HuH-7 (cell line): ENCODE measurements around the gene KRT32.
"Not testable (repeated sequence)": the region's sequence is repeated elsewhere in the genome, so short reads cannot be mapped to it uniquely, and the experiment has no call there.

Source experiments
- DNase-seq: peaks from one replicate; pipeline ENCODE4 v3.0.0; 2011; ENCODE audit warnings: low spot score

The KRT32 gene

DNA sequence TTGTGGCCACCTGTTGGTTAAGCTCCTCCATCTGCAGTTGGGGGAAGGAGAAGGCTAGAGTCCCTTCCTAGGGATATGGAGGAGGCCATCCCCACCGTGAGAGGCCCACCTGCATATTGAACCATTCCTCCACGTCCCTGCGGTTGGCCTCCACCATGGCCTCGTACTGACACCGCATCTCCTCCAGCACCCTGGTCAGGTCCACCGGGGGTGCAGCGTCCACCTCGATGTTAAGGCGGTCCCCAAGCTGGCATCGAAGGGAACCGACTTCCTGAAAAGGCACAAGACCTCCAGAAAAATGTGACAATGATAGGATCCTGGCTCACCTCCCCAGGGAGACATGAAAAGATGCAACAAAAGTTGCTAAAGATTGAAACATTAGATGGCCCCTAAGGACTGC, 3.0 kb downstream of the KRT32 start:
- no peak for DNase-seq

DNA sequence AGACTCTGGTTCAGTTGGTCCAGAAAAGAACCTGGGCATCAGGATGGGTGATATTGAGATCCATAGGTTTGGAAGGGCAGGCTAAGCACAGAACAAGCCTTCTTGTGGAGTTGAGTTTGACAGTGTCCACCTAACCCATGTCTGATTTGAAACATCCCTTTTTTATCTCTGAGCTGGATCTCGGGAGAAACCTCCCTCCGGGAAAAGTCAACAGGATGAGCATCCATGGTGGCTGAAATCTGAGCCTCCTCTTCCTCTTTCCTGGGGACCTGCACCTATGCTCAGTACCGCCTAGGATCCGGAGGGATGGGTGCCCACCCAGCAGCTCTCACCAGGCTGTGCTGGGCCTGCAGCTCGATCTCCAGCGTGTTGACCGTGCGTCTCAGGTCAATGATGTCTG, 3.4 kb downstream of the KRT32 start:
- DNase-seq, result no peak

DNA sequence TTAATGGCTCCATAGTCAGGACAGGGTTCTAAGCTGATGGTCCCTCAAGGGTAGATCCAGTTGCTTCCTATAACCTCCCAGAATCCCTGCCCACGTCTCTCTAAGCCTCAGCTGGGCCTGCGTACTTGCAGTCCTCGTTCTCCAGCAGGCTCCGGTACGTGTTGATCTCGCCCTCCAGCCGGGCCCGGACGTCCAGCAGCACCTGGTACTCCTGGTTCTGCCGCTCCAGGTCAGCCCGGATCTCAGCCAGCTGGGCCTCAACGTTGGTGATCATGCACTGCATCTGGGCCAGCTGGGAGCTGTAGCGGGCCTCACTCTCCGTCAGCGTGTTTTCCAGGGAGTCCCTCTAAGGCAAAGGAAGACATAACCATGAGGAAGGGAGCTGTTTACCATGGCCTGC, 4.5 kb downstream of the KRT32 start:
- no peak for DNase-seq

DNA sequence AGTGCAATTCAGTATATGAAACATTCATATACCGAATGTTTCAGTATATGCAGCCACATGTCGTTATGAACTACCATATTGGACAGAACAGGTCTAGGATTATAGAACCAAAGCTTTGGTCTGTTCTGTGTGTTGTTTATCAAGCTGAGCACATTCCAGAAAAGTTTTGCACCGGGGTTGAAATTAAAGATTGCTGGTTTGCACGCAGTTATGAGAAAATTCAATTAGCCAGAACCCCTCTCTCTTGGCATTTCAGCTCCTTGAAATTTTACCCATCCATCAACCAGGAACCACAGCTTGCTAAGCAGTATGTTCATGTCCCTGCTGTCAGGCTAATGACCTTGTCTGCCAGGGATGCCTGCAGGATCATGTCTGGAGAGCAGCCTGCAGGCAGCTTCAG, 9.5 kb downstream of the KRT32 start:
- DNase-seq, result no peak

DNA sequence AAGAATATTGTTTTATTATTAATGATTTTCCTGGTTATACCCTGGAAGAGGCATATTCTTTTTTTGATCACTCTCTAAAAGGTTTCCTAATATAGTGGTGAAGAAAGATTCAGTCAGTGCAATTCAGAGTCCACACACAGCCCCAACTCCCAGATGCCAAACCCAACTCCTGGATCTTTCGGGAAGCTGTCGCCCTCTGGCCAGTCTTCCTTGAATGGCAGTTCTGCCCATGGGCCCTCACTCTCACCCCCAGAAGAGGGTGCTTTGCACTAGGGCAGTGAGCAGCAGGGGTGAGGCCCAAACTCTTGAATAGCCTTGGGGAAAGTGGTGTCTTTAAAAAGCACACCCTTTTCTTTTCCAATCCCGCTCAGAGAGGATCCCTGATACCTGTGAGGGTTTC, 11.0 kb downstream of the KRT32 start:
- no peak for DNase-seq

DNA sequence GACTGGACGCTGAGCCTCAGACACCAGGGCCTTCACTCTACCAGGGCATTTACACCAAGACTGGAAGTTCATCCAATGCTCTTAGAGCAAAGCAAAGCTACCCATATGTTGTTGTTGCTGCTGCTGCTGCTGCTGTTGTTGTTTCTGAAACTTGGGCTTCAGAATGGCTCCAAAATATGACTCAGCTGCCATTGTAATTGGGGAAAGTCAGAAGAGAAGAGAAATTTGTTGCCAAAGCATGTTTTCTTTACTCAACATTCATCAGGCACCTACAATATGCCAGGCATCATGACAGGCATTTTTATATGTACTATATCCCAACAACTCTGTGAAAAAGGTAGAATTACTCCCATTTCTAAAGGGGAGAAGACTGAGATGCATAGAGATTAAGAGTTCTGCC, 11.9 kb downstream of the KRT32 start:
- no peak for DNase-seq

DNA sequence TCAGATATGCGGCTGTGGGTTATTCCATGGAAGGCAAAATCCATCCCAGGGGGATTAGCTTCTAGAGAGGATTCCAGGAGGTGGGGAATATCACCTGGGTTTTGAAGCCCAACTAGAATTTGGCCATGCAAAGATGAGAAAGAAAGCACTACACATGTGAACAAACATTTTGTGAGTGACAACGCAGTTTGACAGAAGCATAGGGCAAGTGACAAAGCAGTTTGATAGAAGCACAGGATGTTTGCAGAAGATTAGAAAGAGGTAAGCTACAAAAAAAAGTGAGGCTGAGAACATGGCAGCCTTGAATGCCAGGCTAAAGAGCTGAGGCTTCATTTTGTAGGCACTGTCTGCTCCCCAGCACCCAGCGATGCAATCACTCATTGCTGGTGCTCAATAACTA, 14.1 kb downstream of the KRT32 start:
- DNase-seq, result no peak

DNA sequence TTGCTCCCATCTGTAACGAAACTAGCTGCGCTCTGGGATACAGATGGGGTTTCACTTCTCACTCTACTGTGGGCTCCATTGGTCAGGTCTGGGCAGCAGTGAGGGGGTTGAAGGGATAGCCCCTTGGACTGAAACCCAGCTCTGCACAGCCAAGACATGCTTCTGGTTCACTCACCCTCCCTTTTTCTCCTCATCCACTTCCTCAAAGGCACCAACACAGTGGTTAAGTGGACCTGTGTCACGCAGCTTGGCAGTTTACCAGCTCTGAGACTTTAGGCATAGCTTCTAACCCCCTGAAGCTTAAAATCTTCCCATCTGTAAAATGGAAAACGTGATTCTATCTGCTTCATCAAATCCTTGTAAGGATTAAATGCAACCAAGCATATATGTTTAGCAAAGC, 14.9 kb downstream of the KRT32 start:
- DNase-seq, result no peak

DNA sequence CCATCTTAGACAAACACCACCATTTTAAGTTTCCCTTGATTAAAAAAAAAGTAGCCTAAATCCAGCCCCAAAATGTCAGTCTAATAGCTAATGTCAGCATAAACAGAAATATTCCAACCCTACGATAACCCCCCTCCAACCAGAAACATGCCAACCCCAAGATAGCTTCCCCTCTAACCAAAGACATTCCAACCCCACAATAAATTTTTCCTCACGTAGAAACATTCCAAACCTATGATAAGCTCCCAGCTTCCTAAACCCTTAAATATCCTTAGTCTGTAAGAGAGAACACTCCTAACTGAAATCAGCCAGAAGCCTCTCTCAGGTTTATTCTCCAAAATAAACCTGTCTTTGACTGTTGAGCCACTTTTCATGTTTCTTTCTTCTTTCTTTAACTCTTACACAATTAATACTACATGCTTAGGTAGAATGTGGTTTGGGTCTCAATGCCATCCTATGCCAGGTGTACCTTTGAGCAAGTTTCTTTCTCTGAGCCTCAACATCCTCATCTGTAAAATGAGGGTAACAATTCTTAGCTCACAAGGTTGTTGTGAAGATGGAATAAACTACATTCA, 15.9 kb downstream of the KRT32 start:
- DNase-seq, result no peak

DNA sequence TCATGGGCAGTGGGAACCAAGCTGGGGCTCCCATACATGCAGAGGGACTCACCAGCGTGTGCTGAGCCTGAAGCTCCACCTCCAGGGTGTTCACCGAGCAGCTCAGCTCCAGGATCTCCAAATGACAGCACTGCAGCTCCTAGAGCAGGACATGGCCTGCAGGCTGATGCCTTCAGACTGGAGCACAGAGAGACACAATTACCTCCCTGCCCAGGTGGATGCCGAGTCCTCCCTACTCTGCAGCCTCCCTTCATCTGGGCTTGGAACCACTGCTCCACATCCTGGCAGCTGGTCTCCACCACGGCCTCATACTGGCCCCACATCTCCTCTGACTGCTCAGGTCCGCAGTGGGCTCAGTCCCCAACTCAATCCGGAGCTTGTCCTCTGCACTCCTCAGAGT, 18.2 kb downstream of the KRT32 start:
- no peak for DNase-seq

DNA sequence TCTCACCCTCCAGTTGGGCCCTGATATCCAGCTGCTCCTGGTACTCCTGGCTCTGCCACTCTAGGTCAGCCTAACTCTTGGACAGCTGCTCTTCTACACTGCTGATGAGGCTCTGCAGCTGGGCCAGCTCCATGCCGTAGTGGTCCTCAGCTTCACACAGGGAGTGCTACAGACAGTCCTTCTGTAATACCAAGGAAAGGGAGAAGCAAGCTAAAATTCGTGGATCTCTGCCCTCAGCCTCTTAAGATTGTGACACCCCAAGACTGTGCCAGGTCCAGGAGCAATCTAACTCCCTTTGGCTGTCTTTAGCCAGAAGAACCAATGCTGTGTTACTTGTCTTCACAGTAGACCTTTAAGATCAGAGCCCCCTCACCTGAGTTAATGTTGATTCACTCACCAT, 18.7 kb downstream of the KRT32 start:
- DNase-seq, result no peak

DNA sequence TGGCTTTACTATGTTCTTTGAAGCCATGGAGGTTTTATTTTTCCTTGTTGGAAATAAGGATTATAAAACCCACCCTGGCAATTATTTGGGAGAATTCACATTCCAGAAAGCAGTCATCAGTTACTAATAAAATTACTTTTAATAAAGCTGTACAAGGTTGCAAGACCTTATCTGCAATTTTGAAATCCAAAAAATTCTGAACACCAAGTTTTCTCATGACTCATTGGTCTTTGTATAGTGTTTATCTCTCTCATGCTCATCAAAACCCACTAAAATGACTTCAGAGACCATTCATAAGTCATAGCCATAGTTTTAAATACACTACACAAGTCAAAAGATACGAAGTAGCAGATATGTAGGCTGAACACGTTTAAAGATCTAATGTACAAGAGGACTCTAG, 20.4 kb downstream of the KRT32 start:
- no peak for DNase-seq

DNA sequence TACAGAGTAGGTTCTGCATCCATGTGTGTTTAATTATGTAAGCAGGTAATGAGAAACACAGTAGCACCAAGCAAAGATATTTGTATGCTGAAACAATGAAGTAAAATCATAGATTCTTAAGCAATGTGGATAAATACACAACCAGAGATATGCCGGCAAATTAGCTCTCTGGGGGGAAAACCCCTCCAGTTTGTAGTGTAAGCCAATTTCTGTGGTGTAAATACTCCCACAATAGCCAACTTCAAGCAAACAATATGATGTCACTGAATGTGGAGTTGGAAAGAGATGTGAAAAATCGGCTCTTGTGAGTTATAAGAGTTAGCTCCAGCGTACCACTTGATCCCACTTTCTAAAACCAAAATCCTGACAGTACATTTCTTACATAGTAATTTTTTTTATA, 22.5 kb downstream of the KRT32 start:
- no peak for DNase-seq

DNA sequence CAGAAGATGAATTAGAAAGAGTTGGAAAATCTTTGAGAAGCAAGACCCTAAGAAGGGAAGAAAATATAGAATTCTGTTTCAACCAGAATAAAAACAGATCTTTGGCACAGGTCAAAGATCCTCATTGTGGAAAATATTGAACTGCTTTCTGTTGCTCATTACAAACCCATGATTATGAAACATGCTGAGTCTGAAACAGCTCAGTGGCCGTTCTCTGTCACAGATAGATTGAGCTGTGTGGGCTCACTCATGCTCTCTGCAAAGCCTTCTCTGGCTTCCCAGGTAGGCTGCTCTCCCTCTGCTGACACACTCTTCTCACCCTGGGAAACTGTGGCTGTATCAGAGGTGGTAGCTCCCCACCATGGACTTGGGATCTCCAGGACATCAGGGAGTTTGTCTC, 23.0 kb downstream of the KRT32 start:
- no peak for DNase-seq

DNA sequence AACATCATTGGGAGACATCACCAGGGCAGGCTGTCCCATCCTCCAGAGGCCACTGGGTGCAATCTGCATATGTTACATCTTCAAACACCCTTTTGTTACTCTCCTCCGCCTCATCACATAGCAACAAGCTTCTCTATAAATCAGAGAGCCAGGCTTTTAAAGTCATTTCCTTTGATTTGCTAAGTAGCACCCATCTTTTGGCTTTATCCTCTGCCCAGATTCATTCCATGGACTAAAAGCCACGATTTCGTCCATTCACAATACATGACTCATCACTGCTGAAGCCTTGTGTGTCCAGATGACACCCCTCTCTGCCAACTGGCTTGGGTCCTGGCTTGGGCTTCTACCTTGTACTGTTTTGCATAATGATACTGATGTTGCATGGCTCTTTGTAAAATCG, 24.4 kb downstream of the KRT32 start:
- no peak for DNase-seq

DNA sequence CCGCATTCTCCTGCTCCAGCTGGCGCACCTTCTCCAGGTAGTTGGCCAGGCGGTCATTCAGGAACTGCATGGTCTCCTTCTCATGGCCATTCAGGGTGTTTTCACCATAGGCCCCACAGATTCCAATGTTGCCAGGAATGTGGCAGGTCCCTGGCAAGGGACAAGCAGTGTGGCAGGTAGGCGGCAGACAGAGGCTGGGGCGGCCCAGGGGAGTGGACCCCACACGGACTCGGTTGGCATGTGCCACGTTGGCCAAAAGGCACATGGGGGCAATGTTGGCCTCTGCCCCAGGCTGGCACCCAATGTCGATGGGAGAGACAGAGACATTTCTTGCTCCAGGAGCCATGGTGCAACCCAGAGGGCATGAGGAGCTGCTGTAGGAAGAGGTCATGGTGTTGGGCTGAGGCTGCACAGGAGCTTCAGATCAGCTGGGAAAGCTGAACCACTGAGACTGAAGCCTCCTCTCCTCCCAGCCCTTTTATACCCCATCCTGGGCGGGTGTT, 26.6 kb downstream of the KRT32 start, which contains the start of gene KRT38:
TSS of gene KRT38 (minus strand) at position 453 of the 503 bp plus-strand sequence. CDS start at position 391, 62 bp downstream.
- no peak for DNase-seq

DNA sequence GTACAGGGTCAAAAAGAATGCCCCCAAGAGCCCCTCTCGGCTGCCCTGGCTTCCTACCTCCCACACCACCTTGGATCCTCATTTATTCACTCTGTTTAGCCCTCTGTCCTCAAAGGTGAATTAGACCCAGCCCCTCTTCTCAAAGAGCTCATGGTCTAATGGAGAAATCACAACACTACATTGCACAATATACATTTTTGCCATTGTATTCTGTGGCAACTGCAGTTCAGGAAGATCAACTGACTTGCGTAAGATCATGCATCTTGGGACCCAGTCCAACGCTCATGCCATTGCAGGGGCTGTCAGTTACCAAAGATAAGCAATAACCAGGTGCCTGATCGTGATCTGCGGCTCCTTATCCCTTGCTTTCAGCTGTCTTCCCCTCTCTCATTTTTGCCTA, 27.8 kb downstream of the KRT32 start:
- no peak for DNase-seq

DNA sequence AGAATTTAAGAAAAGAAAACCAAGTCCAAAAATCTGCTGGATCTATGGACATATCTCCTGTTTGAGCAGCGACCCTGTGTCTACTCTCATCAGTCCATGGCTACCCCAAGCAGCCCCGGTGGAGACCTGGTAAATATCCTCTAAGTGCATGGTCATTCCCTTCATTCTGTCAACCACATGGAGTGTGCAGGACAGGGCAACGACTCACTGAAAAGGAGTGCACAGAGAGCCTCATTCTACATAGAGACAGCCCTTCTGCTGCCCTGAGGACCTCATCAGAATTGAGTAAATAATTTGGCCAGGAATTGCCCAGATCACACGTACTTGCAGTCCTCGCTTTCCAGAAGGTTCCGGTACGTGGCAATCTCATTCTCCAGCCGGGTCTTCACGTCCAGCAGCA, 29.4 kb downstream of the KRT32 start:
- no peak for DNase-seq

DNA sequence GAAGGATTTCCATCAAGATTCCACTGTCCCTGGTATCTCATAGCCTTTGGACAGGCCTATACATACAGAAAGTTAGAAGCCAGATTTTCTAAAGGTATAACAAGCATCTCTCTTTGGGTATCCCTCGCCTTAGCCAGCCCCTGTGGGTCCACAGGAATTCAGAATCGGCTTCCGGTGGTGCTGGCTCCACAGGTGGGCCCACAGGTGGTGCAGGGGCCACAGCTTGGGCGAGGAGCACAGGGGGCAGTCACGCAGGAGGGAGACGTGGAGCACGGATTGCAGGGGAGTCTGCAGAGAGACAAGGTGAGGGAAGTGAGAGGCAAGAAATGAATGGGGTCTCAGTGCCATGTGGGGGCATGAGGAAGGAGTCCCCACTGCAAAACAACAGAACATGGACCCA, 29.9 kb downstream of the KRT32 start:
- DNase-seq, result no peak

DNA sequence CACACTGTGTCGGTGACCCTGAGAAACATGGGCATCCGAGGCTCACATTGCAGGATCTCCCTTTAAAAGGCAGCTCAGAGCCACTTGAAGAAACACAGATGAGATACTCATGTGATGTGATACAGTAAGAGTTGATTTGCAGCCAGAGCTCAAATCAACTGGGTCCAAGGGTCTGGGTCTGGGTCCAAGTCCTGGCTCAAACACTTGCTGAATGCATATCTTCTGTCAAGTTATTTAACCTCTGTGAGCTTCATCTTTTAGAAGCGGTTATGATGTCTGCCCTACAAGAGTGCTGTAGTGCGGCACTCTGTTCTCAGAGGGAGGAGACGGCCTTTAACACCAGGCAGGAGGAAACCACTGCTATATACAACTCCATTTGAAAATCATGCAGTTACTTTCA, 32.8 kb downstream of the KRT32 start:
- no peak for DNase-seq

DNA sequence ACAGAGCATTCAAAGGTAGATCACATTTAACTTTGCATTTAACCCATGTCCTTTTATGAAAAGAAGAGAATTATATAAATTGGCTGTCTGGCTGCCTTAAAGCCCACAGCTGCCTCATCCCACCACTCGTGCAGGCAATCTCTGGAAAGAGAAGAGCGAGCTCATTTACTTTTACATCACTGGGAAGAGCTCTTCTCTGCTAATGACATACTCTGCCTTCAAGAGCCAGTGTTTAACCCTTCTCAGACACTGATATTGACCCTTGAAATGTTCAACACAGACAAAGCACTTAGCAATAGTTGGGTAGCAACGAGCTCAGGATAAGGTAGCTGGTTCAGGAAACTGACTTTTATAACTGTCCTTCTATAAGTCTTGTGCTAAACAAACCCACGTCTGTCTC, 33.2 kb downstream of the KRT32 start:
- DNase-seq, result no peak

DNA sequence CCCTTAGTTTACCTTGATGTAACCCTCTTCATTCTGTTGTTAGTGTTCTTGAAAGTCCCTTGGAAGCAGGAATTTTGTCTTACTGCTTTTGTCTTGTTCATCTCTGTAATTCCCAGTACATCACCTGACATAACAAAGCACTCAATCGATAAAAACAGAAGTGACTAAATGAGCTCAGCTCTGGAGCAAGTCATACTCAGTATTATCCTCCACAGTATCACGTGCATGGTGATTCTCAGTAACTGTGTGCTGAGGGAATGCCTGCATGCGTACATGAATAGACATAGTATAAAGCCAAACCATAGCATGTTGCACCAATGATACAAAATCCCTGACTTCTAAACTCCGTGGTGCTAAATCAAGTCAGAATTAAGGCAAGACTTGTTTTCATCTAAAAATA, 33.6 kb downstream of the KRT32 start:
- no peak for DNase-seq

DNA sequence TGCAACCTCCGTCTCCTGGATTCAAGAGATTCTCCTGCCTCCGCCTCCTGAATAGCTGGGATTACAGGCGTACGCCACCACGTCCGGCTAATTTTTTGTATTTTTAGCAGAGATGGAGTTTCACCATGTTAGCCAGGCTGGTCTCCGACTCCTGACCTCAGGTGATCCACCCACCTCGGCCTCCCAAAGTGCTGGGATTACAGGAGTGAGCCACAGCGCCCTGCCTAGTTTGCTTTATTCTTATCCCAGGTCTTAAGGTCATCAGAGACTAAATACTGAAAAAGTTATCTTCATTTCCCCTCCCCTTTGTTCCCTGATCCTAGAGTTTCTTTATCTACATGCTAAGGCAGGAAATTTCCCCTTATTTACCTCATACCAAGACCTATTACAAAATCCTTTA, 36.8 kb downstream of the KRT32 start:
- not testable (repeated sequence) for DNase-seq

DNA sequence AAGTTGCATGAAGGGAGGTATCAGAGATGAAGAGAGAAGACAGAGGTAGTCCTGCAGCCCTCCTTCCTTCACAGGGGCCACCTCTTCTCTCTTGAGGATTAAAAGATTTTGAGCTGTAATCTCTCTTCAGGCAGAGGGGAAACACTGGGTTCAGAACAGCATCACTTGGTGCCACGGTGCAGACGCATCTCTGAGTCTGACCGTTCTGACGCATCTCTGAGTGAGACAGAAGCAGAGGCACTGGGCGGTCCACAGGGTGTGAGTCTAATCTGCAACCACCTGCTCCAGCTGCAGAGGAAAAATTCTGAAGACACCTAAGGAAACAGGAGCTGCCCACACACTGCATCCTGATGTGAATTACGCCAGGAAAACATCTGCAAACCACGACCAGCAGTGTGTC, 37.5 kb downstream of the KRT32 start:
- no peak for DNase-seq
